CMK (cell line): ENCODE measurements around the gene ABHD5.
"Not testable (repeated sequence)": the region's sequence is repeated elsewhere in the genome, so short reads cannot be mapped to it uniquely, and the experiment has no call there.

Source experiments
- DNase-seq: peaks from one replicate; pipeline ENCODE4 v3.0.0-alpha.2; 2010; ENCODE audit warnings: low read depth

The ABHD5 gene

DNA sequence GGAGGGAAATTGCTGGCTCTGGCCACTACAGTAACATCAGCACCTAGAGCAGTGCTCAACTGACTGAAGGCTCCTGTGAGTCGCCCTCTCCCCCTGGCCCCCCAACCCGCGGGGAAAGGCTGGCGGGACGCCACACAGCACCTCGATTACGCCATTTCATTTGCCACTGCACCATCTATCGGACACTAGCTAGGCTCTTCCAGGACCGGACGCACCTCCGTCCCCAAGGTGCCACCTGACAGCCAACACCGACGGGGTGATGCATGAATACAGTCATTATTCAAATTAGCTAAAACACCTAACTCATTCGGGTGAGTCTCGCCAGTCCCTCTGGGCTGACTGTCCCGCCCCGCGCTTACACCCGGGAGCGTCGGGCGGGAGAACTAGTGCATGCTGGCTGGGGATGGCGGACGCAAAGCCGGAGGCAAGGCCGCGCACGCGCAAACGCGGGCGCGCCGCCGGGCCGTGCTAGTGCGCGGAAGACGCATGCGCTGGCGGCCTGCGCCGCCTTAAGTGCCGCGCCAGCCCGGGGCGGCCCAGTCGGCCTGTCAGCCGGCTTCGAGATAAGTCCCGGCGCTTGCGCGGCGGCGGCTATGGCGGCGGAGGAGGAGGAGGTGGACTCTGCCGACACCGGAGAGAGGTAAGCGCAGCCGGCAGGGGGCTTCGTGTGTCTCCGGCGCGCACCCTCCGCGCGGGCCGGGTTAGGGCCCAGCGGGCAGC is at the start of gene ABHD5:
TSS of gene ABHD5 (plus strand) at position 539 of the 720 bp plus-strand sequence. CDS start at position 594, 55 bp downstream.
- peak; percentile 91 for DNase-seq

DNA sequence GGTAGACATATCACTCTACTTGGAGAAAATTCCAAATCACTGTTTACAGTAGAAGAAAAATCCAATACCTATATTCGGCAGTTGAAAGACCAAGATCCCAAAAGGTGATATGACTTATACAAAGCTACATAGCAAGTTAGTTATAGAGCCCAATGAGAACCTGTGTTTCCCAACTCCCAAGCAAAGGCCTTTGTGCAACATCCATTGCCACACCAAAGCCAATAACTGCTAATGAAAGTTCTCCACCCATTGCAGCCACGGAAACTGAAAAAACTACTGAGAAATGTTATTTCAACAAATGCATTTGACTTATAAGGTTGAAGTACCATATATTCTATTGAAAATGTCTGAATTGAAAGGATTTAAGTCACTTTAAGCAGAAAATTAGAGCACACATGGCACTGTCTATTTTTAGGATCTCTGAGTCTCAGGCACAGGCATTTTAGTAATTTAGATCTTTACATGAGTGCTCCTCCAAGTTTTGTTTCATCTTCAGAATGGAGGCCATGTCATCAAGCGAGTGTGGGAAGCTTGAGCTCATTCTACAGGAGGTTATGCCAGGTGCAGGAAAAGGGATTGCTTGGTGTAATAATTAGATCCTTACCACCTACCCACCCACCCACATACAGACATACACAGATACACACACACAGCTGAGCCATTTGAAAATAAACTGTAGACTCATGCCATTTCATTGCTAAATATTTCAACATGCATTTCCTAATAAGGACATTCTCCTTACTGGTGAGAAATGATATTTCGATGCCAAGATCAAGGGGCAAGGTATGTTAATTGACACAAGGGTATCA is 49.2 kb upstream of the ABHD5 start:
- DNase-seq, result no peak

DNA sequence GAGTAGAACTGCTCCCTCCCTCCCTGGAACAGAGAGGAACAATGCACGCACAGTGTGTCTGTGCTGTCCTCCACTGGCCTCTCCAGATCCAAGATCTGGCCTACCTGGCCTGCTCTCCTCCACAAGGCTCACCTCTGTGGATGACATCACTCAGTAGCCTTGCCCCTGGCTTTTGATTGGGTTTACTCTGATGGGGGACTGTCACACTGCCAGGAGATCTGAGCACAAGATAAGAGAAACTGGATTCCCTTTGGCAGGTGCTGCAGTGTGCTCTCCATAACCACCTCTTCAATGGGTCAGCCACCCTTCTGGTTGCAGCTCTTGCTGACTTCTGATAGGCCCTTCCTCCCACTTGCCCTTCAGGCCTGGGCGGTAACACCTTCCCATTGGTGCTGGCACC is 46.3 kb upstream of the ABHD5 start:
- DNase-seq, result no peak

DNA sequence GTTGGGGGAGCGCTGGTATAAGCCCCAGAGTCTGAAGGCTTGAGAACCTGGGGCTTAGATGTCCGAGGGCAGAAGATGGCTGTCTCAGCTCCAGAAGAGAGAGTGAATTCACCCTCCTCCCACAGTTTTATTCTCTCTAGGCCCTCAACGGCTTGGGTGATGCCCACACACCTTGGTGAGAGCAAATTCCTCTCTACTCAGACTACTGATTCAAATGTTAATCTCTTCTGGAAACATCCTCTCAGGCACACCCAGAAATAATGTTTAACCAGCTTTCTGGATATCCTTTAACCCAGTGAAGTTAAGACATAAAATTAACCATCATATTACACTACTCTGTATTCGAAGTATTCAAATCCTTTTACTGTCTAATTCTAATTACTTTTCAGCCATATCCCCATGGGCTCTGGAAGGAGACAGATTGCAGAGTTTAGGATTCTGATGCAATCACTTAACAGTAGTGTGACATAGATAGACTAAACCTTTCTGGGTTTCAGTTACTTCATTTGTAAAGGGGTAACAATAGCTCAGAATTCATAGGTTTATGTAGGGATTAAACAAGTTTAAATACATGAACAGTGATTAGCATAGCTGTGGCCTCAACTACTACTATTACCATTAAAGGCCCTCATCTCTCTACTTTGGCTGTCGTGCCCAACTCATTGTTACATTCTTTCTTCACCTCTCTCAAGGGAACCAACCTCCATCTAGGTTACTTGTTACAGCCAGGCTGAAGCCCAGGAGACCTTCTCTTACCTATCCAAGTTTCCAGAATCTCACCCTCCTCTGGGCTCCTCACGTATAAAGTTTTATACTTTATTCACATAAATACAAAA is 43.2 kb upstream of the ABHD5 start:
- DNase-seq, result no peak

DNA sequence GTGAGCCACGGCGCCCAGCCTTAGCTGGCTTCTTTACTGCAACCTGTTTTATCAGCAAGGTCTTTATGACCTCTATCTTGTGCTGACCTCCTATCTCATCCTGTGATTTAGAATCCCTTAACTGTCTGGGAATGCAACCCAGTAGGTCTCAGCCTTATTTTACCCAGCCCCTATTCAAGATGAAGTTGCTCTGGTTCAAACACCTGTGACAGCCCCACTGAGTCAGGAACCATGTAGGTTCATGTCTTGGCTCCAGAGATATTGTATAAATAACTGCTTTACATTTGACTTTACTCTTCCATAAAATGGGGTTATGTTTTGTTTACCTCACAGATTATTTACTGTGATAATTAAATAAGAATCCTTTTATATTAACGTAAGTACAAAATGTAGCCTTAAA is 41.8 kb upstream of the ABHD5 start:
- no peak for DNase-seq

DNA sequence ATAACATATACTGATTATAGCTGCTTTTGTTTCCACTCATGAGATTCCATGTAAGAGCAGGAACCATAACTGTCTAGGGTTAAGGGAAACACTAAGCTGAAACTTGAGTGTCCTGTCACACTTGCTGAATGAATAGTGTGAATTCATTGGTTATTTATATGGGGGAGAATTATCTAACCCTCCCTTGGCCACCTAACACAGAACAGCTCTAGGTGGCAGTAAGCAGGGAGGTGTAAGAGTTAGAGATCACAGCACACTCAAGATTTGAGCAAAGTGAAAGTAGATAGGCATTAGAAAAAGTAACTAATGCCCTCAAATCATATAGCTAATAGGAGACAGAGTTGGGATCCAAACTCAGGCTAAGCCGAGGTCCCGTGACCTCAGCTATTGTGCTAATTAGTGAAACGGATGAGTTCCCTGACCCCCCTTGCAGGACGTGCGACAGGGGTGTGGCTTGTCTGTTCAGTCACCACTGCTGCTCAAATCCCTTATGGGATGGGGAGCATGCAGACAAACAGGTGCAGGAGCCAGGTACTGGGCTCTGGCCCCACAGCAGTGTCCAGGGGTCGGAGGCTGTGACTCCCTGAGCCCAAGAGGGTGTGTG is 41.3 kb upstream of the ABHD5 start:
- no peak for DNase-seq

DNA sequence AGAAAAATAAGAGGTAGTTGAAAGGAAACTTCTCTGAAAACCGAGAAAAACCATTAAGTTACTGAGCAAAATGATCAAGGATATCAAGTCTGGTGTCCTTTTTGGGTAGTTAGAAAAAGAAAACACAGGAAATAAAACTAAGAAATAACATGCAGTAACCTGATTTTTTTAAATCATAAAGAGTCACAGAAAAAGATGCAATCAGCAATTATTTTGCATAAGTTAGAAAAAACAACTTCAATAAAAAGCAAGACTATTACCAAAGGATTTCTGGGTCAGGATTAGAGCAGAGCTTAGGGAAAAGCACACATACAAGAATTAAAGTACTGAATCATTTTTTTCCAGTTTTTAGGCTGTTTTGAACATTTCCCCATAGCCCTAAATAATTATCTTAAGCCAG is 40.4 kb upstream of the ABHD5 start:
- DNase-seq, result no peak

DNA sequence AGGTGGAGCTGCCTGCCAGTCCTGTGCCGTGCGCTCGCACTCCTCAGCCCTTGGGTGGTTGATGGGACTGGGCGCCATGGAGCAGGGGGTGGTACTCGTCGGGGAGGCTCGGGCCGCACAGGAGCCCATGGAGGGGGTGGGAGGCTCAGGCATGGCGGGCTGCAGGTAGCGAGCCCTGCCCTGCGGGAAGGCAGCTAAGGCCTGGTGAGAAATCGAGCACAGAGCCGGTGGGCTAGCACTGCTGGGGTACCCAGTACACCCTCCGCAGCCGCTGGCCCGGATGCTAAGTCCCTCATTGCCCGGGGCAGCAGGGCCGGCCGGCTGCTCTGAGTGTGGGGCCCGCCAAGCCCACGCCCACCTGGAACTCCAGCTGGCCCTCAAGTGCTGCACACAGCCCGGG is 34.3 kb upstream of the ABHD5 start:
- not testable (repeated sequence) for DNase-seq

DNA sequence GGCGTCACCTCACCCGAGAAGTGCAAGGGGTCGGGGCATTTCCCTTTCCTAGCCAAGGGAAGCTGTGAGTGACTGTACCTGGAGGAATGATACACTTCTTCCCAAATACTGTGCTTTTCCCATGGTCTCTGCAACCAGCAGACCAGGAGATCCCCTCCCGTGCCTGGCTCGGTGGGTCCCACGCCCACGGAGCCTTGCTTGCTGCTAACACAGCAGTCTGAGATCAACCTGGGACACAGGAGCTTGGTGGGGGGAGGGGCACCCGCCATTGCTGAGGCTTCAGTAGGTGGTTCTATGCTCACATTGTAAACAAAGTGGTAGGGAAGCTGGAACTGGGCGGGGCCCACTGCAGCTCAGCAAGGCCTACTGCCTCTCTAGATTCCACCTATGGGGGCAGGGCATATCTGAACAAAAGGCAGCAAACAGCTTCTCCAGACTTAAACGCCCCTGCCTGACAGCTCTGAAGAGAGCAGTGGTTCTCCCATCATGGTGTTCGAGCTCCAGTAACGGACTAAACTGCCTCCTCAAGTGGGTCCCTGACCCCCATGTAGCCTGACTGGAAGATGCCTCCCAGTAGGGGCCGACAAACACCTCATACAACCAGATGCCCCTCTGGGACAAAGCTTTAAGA is 31.4 kb upstream of the ABHD5 start:
- DNase-seq, result no peak

DNA sequence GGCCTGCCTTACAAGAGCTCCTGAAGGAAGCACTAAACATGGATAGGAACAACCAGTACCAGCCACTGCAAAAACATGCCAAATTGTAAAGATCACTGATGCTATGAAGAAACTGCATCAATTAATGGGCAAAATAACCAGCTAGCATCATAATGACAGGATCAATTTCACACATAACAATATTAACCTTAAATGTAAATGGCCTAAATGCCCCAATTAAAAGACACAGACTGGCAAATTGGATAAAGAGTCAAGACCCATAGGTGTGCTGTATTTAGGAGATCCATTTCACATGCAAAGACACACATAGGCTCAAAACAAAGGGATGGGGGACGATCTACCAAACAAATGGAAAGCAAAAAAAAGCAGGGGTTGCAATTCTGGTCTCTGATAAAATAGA is 29.4 kb upstream of the ABHD5 start:
- DNase-seq, result not testable (repeated sequence)

DNA sequence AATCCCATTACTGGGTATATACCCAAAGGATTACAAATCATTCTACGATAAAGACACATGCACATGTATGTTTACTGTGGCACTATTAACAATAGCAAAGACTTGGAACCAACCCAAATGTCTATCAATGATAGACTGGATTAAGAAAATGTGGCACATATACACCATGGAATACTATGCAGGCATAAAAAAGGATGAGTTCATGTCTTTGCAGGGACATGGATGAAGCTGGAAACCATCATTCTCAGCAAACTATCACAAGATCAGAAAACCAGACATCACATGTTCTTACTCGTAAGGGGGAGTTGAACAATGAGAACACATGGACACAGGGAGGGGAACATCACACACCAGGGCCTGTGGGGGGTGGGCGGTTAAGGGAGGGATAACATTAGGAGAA is 25.7 kb upstream of the ABHD5 start:
- not testable (repeated sequence) for DNase-seq

DNA sequence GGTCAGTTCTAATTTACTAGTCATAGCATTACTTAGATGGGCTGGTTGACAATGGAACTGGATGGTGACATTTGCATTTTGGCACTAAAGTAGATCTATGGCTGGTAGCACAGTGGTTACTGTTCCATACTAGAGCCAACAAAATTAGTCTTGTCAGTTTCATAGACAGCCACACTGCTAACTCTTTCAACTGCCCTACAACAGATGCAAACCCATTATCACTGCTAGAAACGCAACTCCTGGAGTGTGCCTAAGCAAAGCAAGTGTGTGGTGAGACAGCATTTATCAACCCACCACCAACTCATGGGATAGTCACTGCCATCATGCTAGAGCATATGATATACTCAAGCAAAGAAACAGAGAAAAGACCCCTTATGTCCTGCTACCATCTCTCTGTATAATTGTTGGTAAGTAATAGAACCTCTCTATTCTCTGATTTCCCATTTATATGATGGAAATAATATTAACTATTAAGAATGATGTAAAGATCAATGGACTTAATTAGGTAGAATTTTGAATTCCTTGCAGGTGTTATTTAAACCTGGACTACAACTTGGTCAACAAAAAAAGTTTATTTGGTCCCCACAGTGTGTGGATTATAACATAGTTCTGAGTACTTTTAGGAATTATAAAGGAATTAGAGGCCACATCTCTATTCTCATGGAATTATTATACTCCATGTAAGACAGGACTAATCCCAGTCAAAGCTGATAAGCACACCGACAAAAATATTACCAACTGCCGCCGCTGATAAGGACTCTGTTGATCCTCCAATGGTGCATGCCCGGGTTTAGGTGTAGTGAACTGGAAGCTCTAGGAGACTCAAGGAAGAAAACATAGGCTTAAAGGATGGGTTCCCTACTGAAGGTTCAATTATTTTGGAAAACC is 19.9 kb upstream of the ABHD5 start:
- no peak for DNase-seq

DNA sequence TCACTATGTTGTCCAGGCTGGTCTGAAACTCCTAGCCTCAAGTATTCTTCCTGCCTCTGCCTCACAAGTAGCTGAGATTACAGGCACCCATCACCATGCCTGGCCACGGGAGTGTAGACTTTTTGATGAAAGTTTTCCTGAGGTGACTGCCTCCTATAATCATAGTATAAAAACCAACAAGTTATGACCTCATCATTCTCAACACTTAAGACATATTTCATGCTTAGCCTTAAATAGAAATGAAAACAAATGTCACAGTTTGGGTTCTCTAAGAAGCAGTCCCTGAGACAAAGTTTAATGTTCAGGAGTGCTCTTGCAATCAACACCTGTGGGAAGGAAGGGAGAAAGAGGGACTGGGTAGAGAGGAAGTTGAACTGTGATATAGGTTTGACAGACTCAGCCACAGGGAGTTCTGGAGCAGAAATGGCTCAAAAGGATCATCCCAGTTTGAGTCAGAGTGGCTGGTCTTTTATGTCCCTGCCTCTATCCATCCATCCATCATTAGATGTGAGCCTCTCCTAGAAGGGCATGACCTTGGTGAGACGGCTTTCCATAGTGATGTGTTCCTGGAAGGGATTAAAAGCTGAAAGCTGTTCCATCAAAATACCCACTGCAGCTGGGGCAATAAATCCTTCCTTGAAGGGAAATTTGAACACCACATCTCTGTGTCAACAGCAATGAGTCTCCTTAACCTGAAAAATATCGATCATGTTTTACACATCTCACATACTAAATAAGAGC is 16.2 kb upstream of the ABHD5 start:
- DNase-seq, result no peak

DNA sequence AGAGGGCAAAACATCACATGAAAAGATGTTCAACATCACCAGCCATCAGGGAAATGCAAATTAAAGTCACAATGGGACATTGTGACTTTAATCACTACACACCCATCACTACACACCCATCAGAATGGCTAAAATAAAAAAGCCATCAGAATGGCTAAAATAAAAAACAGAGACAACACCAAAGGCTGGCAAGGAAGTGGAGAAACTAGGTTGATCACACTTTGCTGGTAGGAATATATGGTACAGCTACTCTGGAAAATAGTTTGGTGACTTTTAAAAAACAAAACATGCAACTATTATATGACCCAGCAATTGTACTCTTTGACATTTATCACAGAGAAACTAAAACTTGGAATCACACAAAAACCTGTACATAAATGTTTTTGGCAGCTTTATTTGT is 15.1 kb upstream of the ABHD5 start:
- no peak for DNase-seq

DNA sequence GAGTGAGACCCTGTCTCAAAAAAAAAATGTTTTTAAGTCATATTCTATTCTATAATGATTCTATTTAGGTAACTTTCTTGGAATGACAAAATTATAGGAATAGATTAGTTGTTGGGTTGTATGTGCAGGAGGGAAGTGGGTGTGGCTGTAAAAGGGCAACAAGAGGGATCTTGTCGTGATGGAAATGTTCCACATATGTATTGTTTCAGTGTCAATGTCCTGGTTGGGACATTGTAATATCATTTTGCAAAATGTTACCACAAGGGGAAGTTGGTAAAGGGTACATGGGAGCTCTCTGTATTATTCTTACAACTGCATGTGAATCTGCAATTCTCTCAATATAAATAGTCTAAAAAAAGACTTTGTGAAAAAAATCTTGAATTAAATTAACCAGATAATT is 14.3 kb upstream of the ABHD5 start:
- no peak for DNase-seq

DNA sequence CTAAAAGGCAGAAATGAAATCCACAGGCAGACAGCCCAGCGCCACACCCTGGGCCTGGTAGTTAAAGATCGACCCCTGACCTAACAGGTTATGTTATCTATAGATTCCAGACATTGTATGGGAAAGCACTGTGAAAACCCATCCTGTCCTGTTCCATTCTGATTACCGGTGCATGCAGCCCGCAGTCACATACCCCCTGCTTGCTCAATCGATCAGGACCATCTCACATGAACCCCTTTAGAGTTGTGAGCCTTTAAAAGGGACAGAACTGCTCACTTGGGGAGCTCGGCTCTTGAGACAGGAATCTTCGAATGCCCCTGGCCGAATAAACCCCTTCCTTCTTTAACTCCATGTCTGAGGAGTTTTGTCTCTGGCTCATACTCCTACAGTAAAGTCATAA is 12.4 kb upstream of the ABHD5 start:
- DNase-seq, result peak; percentile 87

DNA sequence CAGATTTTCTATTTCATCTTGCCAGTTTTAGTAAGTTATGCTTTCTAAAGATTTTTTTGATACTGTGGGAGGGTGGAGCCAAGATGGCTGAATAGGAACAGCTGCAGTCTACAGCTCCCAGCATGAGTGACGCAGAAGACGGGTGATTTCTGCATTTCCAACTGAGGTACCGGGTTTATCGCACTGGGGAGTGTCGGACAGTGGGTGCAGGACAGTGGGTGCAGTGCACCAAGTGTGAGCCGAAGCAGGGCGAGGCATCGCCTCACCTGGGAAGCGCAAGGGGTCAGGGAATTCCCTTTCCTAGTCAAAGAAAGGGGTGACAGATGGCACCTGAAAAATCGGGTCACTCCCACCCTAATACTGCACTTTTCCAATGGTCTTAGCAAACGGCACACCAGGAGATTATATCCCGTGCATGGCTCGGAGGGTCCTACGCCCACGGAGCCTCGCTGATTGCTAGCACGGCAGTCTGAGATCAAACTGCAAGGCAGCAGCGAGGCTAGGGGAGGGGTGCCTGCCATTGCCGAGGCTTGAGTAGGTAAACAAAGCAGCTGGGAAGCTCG is 11.8 kb upstream of the ABHD5 start:
- DNase-seq, result not testable (repeated sequence)

DNA sequence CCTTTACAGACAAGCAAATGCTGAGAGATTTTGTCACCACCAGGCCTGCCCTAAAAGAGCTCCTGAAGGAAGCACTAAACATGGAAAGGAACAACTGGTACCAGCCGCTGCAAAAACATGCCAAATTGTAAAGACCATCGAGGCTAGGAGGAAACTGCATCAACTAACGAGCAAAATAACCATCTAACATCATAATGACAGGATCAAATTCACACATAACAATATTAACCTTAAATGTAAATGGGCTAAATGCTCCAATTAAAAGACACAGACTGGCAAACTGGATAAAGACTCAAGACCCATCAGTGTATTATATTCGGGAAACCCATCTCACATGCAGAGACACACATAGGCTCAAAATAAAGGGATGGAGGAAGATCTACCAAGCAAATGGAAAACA is 9.9 kb upstream of the ABHD5 start:
- DNase-seq, result not testable (repeated sequence)

DNA sequence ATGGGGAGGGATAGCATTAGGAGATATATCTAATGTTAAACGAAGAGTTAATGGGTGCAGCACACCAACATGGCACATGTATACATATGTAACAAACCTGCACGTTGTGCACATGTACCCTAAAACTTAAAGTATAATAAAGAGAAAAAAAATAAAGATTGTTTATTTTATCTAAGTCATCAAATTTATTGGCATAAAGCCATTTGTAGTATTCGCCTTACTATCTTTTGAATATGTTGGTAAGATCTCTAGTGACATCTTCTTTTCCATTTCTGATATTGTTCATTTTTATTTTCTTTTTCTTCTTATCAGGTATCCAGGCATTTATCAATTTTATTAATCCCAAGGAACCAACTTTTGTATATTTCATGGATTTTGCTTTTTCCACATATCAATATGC is 5.8 kb upstream of the ABHD5 start:
- no peak for DNase-seq

DNA sequence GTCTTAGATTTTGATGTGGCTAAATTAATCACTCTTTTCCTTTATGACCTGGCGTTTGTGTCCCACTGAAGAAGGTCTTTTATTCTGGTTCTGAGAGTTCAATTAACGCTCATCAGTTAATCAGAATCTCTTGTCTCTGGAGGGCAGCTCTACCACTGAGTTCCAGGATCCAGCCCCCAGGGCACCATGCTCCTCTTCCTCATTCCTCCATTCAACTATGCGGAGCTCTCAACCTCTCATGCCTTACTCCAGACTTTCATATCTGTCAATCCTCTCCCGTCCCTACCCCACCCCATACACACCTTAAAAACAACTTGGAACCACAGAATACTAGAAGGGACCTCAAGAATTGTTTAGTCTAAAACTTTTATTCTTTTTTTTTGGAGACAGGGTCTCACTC is 4.8 kb upstream of the ABHD5 start:
- DNase-seq, result no peak
